SK-N-MC (cell line): ENCODE measurements around the gene PANK2.
A peak's percentile ranks its signal among the peaks of the same experiment; 100 is the strongest.
"Not testable (repeated sequence)": the region's sequence is repeated elsewhere in the genome, so short reads cannot be mapped to it uniquely, and the experiment has no call there.

Experiments used
- DNase-seq: peaks from one replicate; pipeline ENCODE4 v3.0.0-alpha.2; 2011; ENCODE audit warnings: low read depth, low spot score
- H3K27ac ChIP-seq: fragments of 200-600 bp; sonication (generic); 2 replicates; pipeline ENCODE4 v1.5.1; 2016; ENCODE audit warnings: mixed run types
- H3K36me3 ChIP-seq: fragments of 200-600 bp; sonication (generic); 2 replicates; pipeline ENCODE4 v1.6.1; 2017; ENCODE audit warnings: antibody characterized with exemption, low read length, mixed read lengths; ENCODE audit not compliant: insufficient read depth
- H3K4me3 ChIP-seq: fragments of 200-600 bp; sonication (generic); 2 replicates; pipeline ENCODE4 v1.5.1; 2016
- H3K9ac ChIP-seq: fragments of 200-600 bp; sonication (generic); 2 replicates; pipeline ENCODE4 v1.8.0; 2017; ENCODE audit warnings: mixed run types, mixed read lengths; ENCODE audit not compliant: insufficient read length
- H3K9me3 ChIP-seq: fragments of 200-600 bp; sonication (generic); 2 replicates; pipeline ENCODE4 v1.6.1; 2017; ENCODE audit warnings: low read depth, mild to moderate bottlenecking, antibody characterized with exemption, low read length, moderate library complexity, mixed read lengths
- EZH2 ChIP-seq: fragments of 200-600 bp; sonication (generic); IDR thresholded peaks from one replicate; pipeline ENCODE4 v1.6.1; 2017; ENCODE audit warnings: antibody characterized with exemption
- FOXP2 ChIP-seq: optimal IDR thresholded peaks from 2 replicates; pipeline ENCODE3; 2011; ENCODE audit warnings: mild to moderate bottlenecking, moderate library complexity; ENCODE audit not compliant: insufficient read depth; ENCODE audit errors: extremely low read length, control extremely low read depth
- POLR2AphosphoS5 ChIP-seq: IDR thresholded peaks from 2 replicates; pipeline ENCODE4 v1.6.1; 2012; ENCODE audit warnings: mild to moderate bottlenecking, low read depth, low read length, borderline replicate concordance

Gene PANK2

DNA sequence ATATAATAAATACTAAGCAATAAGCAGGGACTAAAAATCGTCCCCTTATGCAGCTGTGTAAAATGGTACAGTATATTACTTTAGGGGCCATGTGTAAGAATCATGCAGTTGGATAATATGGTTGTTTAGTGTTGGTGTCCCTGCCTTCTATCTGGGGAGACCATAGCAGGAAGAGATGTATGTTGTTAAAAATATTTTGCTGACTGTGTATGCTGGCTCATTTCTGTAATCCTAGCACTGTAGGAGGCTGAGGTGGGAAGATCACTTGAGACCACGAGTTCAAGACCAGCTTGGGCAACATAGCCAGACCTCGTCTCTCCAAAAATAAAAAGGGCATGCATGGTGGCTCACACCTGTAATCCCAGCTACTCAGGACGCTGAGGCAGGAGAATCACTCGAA is 5.6 kb downstream of the PANK2 start:
- no peak for DNase-seq
- Histone ChIP-seq H3K36me3 (peaks cover 46% of the 10 kb centered on the region), H3K9ac (no peak overlapping the region), H3K9me3 (no peaks in the 10 kb centered on the region), H3K27ac (no peak overlapping the region), H3K4me3 (no peak overlapping the region)
- TF ChIP-seq POLR2AphosphoS5 (no peak), EZH2 (no peak), FOXP2 (no peak)

DNA sequence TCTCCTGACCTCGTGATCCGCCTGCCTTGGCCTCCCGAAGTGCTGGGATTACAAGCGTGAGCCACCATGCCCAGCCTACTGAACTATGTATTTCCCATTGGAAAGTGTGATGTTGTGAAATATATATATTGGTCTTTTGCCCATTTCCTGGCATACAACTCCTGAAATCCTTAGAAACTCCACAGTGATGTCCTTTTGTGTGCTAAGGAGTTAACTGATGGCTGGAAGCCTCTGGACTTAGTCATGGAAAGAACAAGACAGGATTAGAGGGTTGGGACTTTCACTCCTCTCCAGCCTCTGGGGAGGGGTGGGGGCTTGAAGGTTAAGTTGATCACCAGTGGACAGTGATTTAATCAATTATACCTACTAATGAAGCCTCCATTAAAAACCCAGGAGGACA is 7.1 kb downstream of the PANK2 start:
- Histone ChIP-seq H3K4me3 (no peak overlapping the region), H3K27ac (no peak overlapping the region; the same call in 1 of the 2 replicates)

DNA sequence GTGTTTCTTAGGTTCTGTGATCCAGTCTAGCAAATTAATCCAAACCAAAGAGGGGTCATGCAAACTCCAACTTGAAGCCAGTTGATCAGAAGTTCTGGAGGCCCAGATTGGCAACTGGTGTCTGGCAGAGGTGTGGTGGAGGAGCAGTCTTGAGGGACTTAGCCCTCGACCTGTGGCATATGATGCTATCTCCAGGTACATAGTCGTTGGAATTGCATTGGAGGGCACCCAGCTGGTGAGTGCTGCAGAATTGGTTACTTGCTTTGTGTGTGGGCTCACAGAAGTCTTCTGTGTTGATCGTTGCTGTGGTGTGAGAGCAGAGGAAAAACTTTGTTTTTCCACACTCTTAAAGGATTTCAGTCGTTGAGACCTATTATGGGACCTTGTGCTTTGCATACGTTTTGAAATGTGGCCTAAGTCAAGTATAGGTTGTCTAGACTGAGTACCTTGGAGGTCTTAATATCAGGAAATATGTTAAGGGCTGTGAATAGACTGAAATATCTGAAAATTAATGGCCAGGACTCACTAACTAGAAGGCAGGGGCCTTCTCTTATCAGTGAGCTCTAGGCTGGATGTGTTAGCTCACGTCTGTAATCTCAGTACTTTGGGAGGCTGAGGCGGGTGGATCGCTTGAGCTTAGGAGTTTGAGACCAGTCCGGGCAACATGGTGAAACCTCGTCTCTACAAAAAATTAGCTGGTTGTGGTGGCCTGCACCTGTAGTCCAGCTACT is 7.8 kb downstream of the PANK2 start:
- DNase-seq: no peak
- Histone ChIP-seq H3K4me3 (no peak overlapping the region), H3K27ac (no peak overlapping the region)

More for the DNA sequence above, 7.1 kb downstream of the PANK2 start:
- no peak for DNase-seq
- Histone ChIP-seq H3K9me3 (no peaks in the 10 kb centered on the region), H3K36me3 (peaks cover 37% of the 10 kb centered on the region), H3K9ac (no peak overlapping the region)
- TF ChIP-seq POLR2AphosphoS5: no peak
- no peak for TF ChIP-seq EZH2
- no peak for TF ChIP-seq FOXP2

DNA sequence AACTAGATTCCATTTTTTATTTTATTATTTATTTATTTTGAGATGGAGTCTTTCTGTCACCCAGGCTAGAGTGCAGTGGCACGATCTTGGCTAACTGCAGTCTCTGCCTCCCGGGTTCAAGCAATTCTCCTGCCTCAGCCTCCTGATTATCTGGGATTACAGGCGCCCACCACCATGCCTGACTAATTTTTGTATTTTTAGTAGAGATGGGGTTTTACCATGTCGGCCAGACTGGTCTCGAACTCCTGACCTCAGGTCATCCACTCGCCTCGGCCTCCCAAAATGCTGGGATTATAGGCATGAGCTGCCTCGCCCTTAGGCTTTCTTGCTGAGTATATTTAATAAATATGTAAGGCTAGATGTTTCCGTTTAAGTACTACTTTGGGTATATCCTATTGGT is 9.0 kb downstream of the PANK2 start:
- H3K4me3 ChIP-seq, H3K9me3 ChIP-seq: not testable (repeated sequence)
- peak overlapping the region; percentile 67; the same call in 1 of the 2 replicates for H3K27ac ChIP-seq

More for the DNA sequence above, 7.8 kb downstream of the PANK2 start:
- Histone ChIP-seq H3K36me3 (peaks cover 30% of the 10 kb centered on the region), H3K9me3 (no peaks in the 10 kb centered on the region), H3K9ac (no peak overlapping the region)
- TF ChIP-seq FOXP2: no peak
- TF ChIP-seq EZH2: no peak

DNA sequence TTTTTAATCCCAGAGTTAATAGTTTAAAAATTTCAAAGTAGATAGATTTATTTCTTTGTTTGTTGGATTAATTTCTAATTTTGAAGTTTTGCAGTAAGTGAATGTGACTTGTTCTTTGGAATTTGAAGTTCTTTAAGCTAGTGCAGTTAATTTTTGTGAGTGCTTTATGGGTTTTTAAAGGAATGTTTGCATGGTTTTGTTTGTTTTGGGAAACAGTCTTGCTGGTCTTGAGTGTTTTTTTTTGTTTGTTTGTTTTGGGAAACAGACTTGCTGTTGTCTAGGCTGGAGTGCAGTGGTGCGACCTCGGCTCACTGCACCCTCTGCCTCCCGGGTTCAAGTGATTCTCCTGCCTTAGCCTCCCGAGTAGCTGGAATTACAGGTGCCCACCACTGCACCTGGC is 9.5 kb downstream of the PANK2 start:
- Histone ChIP-seq H3K36me3 (peaks cover 17% of the 10 kb centered on the region), H3K9me3 (no peaks in the 10 kb centered on the region), H3K27ac (peak overlapping the region; percentile 67), H3K9ac (no peak overlapping the region), H3K4me3 (no peak overlapping the region)
- TF ChIP-seq EZH2 (no peak), FOXP2 (no peak), POLR2AphosphoS5 (no peak)
- no peak for DNase-seq

More for the DNA sequence above, 9.0 kb downstream of the PANK2 start:
- DNase-seq, H3K9ac ChIP-seq: not testable (repeated sequence)
- peaks cover 21% of the 10 kb centered on the region for H3K36me3 ChIP-seq

DNA sequence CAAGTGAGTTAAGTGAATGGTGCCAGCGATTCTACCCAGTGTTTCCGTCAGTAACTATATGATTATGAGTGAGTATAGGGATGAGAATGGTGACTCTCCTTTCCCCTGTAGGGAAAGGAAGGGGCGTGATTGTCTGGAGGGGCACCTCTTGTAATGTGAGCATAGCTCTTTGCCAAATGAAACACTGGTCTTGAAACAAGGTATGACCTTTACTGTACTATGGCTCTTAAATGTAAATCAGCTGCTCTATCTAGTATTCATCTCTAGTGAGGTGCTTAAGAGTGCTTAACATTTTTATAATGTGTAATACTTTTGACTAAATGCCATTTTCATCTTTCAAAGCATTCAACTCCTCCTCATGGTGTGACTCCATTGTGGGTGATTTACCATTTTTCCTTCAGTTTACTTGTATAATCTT is 11.0 kb downstream of the PANK2 start:
- Histone ChIP-seq H3K9me3 (no peaks in the 10 kb centered on the region), H3K36me3 (peaks cover 17% of the 10 kb centered on the region; the same call in 1 of the 2 replicates), H3K4me3 (no peak overlapping the region), H3K9ac (no peak overlapping the region), H3K27ac (peak overlapping the region; percentile 57)
- no peak for DNase-seq
- TF ChIP-seq POLR2AphosphoS5: no peak
- no peak for TF ChIP-seq FOXP2
- no peak for TF ChIP-seq EZH2

DNA sequence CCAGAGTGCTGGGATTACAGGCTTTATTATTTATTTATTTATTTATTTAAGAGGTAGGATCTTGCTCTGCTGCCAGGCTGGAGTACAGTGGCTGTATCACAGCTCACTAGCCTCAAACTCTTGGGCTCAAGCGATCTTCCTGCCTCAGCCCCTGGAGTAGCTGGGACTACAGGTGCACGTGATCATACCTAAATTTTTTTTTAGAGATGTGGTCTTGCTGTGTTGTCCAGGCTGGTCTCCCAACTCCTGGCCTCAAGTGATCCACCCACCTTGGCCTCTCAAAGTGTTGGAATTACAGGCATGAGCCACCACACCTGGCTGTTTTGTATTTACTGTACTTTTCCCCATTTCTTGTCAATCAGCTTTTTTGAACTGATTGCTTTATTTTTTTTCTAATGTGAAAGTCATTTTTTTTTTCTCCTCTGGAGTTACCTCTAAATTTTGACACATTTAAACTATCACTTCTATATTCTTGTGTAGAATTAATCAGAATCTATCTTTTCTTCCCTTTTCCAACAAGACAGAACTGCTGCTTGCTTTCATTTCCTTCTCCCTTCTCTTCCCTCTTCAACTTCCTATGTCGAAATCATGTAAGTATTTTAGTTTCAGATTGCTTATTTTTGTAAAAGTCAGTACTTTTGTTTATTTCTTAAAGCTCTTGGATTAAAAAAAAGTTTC is 12.0 kb downstream of the PANK2 start:
- no peaks in the 10 kb centered on the region for H3K9me3 ChIP-seq
- peak overlapping the region; percentile 28 for H3K9ac ChIP-seq
- peak overlapping the region; percentile 37 for H3K4me3 ChIP-seq
- DNase-seq: no peak
- H3K36me3 ChIP-seq: peaks cover 15% of the 10 kb centered on the region; the same call in 1 of the 2 replicates
- TF ChIP-seq POLR2AphosphoS5: no peak
- TF ChIP-seq FOXP2: no peak
- no peak for TF ChIP-seq EZH2
- H3K27ac ChIP-seq: peak overlapping the region; percentile 78

DNA sequence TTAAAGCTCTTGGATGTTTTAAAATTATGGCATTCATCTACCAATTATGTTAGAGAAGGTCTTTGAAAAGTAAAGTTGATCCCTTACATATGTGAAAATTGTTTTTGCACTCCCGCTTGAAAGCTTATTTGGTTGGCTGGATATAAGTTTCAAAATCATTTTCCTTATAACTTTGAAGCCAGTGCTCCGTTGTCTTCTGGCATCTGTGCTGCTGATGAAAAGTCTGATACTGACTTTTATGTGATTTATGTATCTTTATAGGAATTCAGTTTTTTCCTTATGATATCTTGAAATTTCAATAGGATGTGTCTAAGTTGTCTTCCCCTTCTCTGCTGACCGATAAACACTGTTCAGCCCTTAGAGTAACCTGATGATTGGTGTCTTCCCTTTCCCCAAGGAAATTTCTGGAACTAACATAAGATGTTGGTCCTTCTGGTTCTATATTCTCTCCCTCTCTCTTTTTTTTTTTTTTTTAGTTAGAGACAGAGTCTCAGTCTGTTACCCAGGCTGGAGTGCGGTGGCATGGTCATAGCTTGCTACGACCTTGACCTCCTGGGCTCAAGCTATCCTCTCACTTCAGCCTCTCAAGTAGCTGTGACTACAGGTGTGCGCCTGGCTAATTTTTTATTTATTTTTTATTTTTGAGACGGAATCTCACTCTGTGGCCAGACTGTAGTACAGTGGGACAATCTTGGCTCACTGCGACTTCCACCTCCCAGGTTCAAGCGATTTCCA is 12.7 kb downstream of the PANK2 start:
- TF ChIP-seq POLR2AphosphoS5: no peak
- no peak for TF ChIP-seq EZH2
- no peak for TF ChIP-seq FOXP2
- Histone ChIP-seq H3K27ac (peak overlapping the region; percentile 78), H3K9ac (peak overlapping the region; percentile 28), H3K36me3 (peaks cover 9% of the 10 kb centered on the region; the same call in 1 of the 2 replicates), H3K4me3 (peak overlapping the region; percentile 37), H3K9me3 (no peaks in the 10 kb centered on the region)
- DNase-seq: no peak
